Measurements from ENCODE around the gene AFF3. TPM values are rescaled to one million over a fixed set of nuclear protein-coding genes. Genes with fewer than 3 reads are reported as not detected.
"Not testable (repeated sequence)": the region's sequence is repeated elsewhere in the genome, so short reads cannot be mapped to it uniquely, and the experiment has no call there.

AFF3 gene
- total RNA-seq, 1 experiment from 2014 or later = 1.6 TPM

DNA sequence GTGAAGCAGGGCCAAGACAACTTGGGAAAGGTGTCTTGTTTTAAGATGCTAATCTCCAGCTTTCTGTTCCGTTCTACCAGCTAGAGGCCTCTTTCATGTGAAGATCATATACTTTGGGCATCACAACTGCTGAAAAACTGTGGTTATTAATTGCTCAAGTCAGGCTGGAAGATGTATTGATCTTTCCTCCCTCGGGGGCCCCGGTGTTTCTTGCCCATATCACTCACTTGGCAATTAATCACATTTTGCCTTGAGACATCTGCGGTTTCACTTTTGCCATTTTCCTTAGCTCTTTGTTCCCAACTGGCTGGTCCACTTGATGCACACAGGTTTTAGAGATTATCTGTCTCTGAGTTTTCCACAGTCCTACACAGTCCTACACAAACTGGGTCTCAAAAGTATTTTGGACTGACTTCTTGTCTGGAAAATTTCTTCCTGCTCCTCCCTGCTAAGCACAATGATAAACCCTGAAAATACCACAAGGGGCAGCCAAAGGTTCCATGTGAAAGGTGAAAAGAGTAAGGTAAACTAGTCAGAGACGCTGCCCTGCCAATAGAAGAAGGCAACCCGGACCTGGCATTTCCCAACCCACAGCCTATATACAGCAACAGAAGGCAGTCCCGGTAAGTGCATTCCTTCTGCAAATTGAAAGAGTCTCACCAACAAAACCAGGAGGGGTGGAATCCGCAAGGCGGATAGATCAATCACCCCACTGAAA lies 181.0 kb downstream of the AFF3 start:
- in situ Hi-C loops (cut with HindIII; ENCODE audit: low pct_unique_long_range_greater_than_20kb, low sequenced_read_pairs) = no loop called here
- no peak for DNase-seq (ENCODE audit: low read depth)

DNA sequence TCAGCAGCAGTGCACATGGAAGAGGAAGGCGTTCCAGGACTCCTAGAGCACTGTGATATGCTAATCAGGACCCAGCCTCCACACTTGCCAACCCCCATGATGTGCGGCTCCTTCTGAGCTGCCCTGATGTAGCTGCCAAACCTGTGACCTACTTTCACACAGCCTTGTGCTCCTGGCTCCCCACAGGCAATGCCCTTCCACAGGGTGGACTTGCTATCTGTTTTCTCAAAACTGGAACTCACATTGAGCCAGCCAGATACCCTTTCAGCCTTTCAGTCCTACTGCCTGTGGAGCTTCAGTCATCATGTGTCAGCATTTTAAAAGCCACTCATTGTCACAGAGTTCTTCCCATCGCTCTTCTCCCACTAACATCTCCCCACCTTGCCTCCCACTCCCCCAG lies 181.6 kb downstream of the AFF3 start:
- DNase-seq (ENCODE audit: low read depth) = peak; percentile 29
- in situ Hi-C loops (cut with HindIII; ENCODE audit: low pct_unique_long_range_greater_than_20kb, low sequenced_read_pairs) = no loop called here

- in situ Hi-C loops (cut with HindIII; ENCODE audit: low pct_unique_long_range_greater_than_20kb, low sequenced_read_pairs) = no loop called here
- no peak for DNase-seq (ENCODE audit: low read depth)
These were observed 182.1 kb downstream of the AFF3 start for GRCh38 chr2:99960291-99960690.

DNA sequence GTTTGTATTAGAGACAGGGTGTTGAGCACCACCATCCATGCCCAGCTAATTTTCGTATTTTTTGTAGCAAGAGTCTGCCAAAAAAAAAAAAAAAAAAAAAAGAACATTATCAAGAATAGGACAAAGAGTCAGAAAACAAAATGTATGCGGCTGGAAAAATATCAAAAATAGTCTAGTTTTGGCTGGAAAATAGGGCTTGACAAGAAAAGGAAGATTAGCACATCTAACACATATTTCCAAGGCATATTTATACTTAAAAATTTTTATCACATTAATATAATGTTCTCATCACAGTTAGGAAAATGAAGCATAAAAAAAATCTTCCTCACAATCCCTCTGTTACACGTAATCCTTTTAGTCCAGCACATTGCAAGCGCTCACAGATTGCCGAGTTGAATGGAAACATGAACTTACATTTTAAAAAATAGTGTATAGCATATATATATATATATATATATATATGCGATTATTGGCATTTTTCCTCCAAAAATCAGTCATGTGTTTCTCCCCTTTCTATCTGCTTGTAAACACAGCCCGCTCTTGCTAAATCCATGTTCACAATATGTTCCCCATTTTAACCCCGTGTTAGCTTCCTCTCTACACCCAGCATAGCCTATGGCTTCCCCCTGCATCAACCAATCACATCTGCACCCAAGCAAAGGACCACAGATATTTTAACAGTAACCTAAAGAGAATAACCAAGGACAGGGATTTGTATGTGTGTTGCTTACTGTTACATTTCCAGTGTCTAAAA lies 183.0 kb downstream of the AFF3 start:
- in situ Hi-C loops (cut with HindIII; ENCODE audit: low pct_unique_long_range_greater_than_20kb, low sequenced_read_pairs) = no loop called here
- no peak for DNase-seq (ENCODE audit: low read depth)

DNA sequence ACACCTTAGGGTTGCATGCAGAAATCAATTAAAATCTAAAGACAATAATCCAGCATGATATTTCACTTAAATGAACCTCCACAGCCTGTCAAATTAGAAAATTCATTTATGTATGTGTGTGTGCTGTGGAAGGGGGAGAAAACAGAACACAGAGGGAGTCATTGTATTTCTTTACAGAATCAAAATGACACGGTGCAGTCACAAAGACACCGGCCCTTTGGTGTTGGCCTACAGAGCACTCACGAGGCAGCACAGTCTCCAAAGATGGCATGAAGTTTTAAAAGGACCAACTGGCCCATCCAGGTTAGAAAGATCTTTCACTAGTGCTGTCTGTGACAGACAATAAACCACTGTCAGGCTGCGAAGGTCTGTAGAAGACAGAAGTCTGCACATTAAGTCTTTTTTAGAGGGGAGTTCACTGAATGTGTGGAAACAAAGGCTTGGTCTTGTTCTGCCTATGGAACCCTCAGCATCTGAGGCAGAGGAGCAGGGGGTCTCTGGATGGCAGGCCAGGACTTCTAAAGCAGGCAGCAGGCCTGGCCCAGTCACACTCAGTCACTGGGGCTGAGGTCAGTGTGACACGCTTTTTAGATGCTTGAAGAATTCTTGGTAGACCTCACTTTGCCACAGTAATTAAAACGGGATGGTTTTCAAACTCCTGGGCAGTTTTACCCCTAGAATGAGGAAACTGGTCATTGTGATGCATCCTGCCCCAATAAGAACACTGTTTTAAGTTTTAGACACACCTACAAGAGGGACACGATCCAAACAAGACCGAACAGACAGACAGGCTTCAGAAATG lies 184.9 kb downstream of the AFF3 start:
- in situ Hi-C loops (cut with HindIII; ENCODE audit: low pct_unique_long_range_greater_than_20kb, low sequenced_read_pairs) = no loop called here

DNA sequence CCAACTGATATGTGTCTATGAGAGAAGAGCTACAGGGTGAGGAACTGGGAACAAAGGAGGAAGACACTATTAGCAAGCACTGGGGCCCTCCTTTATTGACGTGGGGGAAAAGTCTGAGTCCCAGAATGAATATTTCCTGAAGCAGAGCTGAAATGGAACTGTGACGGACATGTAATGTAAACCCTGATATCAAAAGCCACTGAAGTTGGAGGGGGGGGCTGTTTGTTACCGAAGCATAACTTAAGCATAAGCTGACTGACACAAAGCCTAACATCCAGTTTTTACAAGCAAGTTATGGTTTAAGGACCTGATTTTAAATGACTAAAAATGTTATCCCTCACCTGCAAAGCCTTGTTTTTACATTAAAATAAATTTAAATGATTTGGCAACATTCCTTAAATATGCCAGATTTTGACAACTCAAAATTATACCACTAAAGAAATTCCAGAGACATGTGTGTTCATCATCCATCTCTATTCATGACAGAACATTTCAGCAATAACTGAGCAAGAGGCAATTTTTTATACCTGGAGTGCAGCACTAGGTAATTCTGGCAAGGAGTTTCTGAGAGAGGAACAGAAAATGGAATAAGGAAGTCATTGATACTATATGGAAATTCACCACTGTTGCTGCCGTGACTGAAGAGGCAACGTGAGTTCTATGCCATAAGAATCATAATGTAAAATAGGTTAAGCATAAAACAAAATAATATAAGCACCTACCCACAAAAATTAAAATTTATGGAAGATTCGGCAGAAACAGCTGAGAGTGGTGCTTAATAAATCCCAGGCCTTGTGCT lies 186.0 kb downstream of the AFF3 start:
- DNase-seq (ENCODE audit: low read depth) = no peak
- in situ Hi-C loops (cut with HindIII; ENCODE audit: low pct_unique_long_range_greater_than_20kb, low sequenced_read_pairs) = no loop called here

More for the DNA sequence above, 184.9 kb downstream of the AFF3 start:
- no peak for DNase-seq (ENCODE audit: low read depth)

DNA sequence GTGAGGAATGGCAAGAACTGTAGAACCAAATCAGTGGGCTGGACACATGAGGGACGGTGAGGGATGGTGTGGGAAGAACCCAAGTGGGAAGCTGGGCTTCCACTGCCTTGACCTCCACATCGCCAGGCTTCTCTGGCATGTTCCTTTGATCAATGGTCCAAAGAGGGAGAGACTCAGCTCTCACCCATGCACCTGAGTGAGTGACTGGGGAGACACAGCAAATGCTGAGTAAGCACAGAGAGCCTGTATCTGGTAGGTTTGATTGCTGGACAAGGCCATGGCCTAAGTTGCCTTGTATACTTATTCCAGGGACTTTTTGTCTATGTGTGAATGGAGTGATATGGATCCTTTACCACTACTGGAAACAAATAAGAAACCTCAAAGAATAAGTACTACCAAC lies 188.6 kb downstream of the AFF3 start:
- DNase-seq (ENCODE audit: low read depth) = no peak
- in situ Hi-C loops (cut with HindIII; ENCODE audit: low pct_unique_long_range_greater_than_20kb, low sequenced_read_pairs) = no loop called here

DNA sequence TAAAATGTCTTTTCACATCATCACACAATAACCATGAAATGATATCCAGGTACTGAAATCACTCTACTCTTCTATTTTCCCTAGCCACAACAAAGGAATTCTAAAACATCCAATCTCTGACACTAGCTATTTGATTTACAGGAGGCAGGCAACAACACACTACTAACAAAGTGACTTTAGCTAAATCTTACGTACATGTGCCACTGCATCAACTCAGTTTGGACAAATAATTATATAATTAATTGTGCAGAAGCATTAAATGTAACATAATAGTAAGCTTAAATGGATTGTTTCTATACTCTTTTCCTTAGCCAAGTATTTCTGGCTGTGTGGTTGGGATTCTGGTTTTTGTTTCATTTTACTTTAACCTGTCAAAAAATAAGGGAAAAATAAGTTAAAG lies 192.4 kb downstream of the AFF3 start:
- DNase-seq (ENCODE audit: low read depth) = no peak
- in situ Hi-C loops (cut with HindIII; ENCODE audit: low pct_unique_long_range_greater_than_20kb, low sequenced_read_pairs) = no loop called here

GRCh38 chr2:99949530-99949929 lies 192.9 kb downstream of the AFF3 start:
- no peak for DNase-seq (ENCODE audit: low read depth)
- in situ Hi-C loops (cut with HindIII; ENCODE audit: low pct_unique_long_range_greater_than_20kb, low sequenced_read_pairs) = no loop called here

- in situ Hi-C loops (cut with HindIII; ENCODE audit: low pct_unique_long_range_greater_than_20kb, low sequenced_read_pairs) = no loop called here
These were observed 194.4 kb downstream of the AFF3 start for GRCh38 chr2:99948010-99948409.

DNA sequence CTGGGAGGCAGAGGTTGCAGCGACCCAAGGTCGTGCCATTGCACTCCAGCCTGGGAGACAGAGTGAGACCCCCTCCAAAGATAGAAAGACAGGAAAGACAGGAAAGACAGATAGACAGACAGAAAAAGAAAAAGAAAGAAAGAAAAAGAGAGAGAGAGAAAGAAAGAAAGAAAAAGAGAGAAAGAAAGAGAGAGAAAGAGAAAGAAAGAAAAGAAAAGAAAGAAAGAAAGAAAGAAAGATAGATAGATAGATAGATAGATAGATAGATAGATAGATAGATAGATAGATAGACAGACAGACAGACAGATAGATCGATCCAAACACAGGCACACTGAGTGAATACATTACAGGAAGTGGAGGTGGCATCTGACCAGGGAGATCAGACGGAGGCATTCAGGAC lies 195.0 kb downstream of the AFF3 start:
- in situ Hi-C loops (cut with HindIII; ENCODE audit: low pct_unique_long_range_greater_than_20kb, low sequenced_read_pairs); DNase-seq (ENCODE audit: low read depth): not testable (repeated sequence)

More at GRCh38 chr2:99948010-99948409, 194.4 kb downstream of the AFF3 start:
- no peak for DNase-seq (ENCODE audit: low read depth)

GRCh38 chr2:99944019-99944418 lies 198.4 kb downstream of the AFF3 start:
- in situ Hi-C loops (cut with HindIII; ENCODE audit: low pct_unique_long_range_greater_than_20kb, low sequenced_read_pairs) = no loop called here
- DNase-seq (ENCODE audit: low read depth) = no peak

DNA sequence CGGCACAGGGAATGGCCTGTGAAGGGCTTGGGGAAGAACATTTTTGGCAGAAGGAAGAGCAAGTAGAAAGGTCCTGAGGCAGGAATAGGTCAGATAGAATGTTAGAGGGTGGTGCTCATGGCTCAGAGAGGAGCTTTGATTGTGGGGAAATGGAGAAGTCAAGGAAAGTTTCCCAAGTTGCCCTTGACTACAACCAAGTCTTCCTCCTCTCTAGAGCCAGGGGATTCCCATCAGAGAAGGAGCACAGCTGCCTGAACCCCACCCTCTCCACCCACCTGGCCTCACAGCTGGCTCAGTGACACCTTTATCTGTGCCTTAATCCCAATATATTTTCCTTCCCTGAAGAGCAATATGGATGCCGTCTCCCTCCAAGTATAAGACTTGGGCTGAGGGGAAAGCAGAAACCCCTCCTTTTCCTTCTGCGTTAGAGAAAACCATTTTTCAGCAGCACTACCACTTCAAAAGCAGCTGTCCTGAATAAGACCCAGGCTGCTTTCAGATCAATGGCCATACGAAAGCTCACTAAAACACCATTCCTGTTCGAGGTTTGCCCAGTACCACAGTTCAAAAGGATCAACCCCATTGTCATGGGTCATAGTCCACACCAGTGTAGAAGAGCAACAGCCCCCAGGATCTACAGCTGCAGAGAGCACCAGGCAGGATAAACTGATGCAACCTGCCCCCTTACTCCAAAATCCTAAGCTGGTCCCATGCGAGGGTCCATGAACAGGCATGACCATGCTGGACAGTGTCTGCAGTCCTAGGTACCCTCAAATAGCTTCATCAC lies 199.6 kb downstream of the AFF3 start:
- in situ Hi-C loops (cut with HindIII; ENCODE audit: low pct_unique_long_range_greater_than_20kb, low sequenced_read_pairs) = no loop called here

DNA sequence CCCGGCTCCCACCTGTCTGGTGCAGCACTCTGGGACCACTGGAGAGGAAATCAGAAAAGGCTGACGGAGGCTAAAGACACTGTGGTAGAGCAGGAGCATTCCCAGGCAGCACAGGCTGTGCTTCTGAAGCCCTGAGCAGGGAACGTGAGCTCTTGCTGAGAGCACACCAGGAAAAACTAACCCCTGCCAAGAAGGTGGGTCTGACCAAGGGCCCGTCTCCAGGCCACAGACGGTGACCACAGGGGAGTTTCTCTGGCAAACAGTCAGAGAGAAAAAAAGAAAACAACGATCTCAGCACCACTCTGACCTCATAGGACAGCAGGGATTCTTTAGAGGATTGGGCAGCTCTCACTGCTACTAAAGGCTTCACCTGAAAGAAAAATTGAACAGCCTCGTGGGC lies 201.4 kb downstream of the AFF3 start:
- peak; percentile 43 for DNase-seq (ENCODE audit: low read depth)
- in situ Hi-C loops (cut with HindIII; ENCODE audit: low pct_unique_long_range_greater_than_20kb, low sequenced_read_pairs) = no loop called here

More for the DNA sequence above, 199.6 kb downstream of the AFF3 start:
- no peak for DNase-seq (ENCODE audit: low read depth)

- DNase-seq (ENCODE audit: low read depth) = no peak
- in situ Hi-C loops (cut with HindIII; ENCODE audit: low pct_unique_long_range_greater_than_20kb, low sequenced_read_pairs) = no loop called here
These were observed 203.3 kb downstream of the AFF3 start for GRCh38 chr2:99939135-99939534.

GRCh38 chr2:99938250-99938649 lies 204.1 kb downstream of the AFF3 start:
- in situ Hi-C loops (cut with HindIII; ENCODE audit: low pct_unique_long_range_greater_than_20kb, low sequenced_read_pairs) = no loop called here

GRCh38 chr2:99936065-99936464 lies 206.3 kb downstream of the AFF3 start:
- no peak for DNase-seq (ENCODE audit: low read depth)
- in situ Hi-C loops (cut with HindIII; ENCODE audit: low pct_unique_long_range_greater_than_20kb, low sequenced_read_pairs) = no loop called here

More at GRCh38 chr2:99938250-99938649, 204.1 kb downstream of the AFF3 start:
- DNase-seq (ENCODE audit: low read depth) = no peak
